Epithelial cell of proximal tubule (primary cell): ENCODE data around the gene WNT7B. TPM values are rescaled to one million over a fixed set of nuclear protein-coding genes. Genes with fewer than 3 reads are reported as not detected.

Source experiments
- DNase-seq: peaks from one replicate; pipeline ENCODE4 v3.0.0-alpha.2; 2011; ENCODE audit warnings: low read depth
- H3K4me3 ChIP-seq: 2 replicates; pipeline ENCODE4 v1.5.1; 2011; ENCODE audit warnings: low read depth, mild to moderate bottlenecking, low read length
- total RNA-seq: library from RNA; depleted of rRNA; stranded (reverse); fragments of >200 nt; gene quantifications from 2 replicates; pipeline ENCODE4 v1.2.3, GENCODE V29; 2015
- TF ChIP-seq, protein P1 (sequence below): conservative IDR thresholded peaks from 2 replicates; pipeline ENCODE4 v1.5.1; 2012; ENCODE audit warnings: low read depth, mild to moderate bottlenecking, low read length

The WNT7B gene
- total RNA-seq, 1 donor from 2014 or later: 30.1 TPM

DNA sequence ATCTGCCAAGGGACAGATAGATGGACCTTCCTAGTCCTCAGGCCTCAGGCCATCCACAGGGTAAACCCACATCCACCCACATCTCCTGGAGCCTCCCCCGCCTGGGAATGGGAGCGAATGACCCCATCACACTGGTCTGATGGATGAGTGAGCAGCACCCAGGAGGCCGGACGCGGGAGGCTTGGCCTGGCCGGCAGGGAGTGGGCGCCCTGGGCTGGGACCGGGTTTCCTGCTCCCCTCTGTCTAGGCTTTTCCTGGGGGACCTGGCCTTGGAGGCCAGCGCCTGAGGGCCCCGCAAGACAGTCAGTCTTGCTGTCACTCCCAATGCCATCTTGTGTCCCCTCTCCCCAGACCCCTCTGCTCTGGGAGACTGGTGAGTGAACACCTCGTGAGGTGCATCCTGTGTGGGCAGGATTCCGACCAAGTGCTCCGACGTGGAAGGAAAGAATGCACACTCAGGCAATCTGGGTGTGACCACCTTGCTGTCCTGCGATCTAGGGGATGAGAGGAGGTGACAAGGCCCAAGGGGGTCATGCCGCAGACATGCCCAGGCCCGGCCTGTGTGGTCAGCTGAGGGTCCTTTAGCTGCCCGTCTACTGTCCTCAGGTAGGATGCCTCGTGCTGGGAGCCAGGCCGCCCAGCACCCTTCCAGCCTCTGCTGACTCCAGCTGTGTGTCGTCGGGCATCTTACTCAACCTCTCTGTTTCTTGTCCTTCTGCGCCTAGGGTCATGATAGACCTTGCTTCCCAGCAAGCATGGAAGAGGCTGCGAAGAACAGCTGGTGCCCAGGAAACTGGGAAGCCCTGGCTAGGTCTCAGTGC is 26.5 kb upstream of the WNT7B start:
- TF ChIP-seq, protein P1, sequence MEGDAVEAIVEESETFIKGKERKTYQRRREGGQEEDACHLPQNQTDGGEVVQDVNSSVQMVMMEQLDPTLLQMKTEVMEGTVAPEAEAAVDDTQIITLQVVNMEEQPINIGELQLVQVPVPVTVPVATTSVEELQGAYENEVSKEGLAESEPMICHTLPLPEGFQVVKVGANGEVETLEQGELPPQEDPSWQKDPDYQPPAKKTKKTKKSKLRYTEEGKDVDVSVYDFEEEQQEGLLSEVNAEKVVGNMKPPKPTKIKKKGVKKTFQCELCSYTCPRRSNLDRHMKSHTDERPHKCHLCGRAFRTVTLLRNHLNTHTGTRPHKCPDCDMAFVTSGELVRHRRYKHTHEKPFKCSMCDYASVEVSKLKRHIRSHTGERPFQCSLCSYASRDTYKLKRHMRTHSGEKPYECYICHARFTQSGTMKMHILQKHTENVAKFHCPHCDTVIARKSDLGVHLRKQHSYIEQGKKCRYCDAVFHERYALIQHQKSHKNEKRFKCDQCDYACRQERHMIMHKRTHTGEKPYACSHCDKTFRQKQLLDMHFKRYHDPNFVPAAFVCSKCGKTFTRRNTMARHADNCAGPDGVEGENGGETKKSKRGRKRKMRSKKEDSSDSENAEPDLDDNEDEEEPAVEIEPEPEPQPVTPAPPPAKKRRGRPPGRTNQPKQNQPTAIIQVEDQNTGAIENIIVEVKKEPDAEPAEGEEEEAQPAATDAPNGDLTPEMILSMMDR: no peak
- H3K4me3 ChIP-seq: no peak overlapping the region
- DNase-seq: no peak

DNA sequence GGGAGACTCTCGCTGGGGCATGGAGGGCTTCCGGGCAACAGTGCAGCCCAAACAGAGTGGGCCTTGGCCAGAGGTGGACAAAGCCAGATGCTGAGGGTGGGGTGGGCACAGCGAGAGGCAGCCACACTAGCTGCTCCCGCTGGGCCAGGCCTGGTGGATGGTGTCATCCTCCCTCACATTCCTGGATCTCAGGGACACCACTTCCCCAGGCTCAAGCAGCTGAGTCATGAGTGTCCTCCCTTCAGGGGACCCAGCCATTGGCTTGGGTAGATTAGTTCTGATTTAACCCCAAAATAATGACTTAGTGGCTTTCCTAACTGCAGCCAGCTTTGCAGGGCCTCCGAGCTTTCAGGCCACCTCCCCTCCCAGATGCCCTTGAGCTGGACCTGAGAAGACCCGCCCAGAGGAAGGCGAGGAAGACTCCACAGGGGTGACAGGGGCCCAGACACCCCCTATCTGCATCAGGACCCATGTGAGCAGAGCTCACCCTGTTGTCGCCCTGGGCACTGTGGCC is 25.9 kb upstream of the WNT7B start:
- DNase-seq: no peak

DNA sequence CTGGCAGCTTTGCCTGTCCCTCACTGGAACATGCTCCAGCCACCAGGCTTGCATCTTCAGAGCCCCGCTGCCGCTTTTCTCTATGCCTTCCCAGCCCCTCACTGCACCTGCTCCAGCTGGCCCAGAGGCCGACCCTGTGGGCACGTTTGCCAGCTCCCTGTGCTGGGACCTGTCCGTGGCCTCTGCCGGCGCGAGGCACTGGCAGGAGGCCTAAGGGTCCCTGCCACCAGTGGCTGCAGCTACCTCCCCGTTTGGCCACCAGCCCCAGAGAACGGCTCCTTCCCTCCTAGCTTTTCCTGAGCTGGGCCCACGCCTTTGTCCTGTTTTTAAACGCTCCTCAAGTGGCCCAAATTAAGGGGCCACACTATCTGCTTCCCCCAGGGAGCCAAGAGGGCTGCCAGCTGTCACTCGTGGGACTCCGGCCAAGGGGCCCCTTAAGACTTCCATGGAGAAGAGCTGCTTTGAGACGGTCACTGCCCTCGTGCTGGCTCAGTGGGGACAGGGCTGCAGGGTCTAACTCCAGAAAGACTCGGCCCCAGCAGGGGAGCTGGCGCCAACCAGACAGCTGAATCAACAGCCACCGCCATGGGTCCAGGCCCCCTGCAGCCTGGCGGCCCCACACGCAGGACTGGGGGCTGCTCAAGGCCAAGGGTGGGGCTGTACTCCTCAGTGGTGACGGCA is 24.6 kb upstream of the WNT7B start:
- TF ChIP-seq, protein P1: no peak

More for the DNA sequence above, 25.9 kb upstream of the WNT7B start:
- no peak overlapping the region for H3K4me3 ChIP-seq
- TF ChIP-seq, protein P1: no peak

DNA sequence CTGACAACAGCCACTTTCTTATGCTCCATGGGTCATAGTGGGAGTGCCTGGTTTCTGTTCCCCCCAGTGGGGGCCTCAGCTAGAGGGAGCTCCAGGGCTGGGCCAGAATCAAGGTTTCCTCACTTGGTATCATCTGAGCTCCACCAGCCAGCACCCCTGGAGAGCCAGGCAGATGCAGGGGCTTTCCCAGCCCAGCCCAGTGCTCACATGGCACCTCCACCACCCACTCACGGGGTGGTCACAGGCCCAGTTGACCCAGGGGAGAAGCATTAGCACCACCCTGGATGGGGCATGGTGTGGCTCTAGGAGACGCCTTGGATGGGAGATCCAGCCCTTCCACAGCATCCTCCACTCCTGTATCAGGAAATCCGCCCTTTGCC is 24.1 kb upstream of the WNT7B start:
- H3K4me3 ChIP-seq: no peak overlapping the region
- DNase-seq: no peak
- TF ChIP-seq, protein P1: peak; percentile 25

More for the DNA sequence above, 24.6 kb upstream of the WNT7B start:
- no peak for DNase-seq
- H3K4me3 ChIP-seq: no peak overlapping the region

DNA sequence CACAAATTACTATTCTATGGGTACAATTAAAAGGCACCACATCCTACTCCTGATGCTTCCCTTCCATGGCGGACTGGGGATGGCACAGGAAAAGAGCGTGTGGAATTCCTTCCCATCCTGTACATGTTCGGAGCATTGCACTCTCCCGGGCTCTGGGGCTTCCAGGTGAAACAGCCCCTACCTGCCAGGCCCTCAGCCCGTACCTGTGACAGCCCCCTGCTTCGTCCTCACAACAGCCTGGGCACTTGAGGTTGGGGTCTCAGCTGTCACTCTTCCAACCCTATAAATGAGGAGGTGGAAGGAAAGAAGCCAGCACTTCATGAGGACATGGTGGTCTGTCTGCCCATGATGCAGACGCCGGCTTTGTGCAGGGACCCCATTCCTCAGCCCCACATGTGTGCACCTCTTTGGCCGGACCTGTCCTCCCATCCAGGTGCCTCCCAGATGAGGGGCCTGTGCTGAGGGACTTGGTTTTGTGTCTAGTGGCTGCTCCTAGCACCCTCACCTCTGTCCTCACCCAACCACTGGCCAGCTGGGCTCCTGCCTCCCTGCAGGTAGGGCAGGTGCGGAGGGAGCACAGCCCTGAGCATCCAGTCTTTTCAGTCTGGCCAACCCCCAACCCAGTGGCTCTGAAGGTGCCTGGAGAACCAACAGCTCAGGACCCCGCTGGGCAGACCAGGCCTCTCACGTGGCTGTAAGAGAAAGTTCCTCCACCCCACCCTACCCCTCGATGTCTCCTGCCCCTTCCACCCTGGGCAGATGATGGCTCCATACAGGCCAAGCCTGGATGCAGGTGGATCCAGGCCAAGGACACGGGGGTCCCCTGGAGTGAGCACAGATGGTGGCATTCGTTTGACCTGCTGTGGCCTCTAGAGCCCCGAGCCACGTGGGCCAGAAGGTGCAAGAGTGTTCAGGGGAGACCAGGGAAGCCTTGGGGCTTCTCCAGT is 23.4 kb upstream of the WNT7B start:
- TF ChIP-seq, protein P1: no peak
- DNase-seq: no peak
- H3K4me3 ChIP-seq: no peak overlapping the region

DNA sequence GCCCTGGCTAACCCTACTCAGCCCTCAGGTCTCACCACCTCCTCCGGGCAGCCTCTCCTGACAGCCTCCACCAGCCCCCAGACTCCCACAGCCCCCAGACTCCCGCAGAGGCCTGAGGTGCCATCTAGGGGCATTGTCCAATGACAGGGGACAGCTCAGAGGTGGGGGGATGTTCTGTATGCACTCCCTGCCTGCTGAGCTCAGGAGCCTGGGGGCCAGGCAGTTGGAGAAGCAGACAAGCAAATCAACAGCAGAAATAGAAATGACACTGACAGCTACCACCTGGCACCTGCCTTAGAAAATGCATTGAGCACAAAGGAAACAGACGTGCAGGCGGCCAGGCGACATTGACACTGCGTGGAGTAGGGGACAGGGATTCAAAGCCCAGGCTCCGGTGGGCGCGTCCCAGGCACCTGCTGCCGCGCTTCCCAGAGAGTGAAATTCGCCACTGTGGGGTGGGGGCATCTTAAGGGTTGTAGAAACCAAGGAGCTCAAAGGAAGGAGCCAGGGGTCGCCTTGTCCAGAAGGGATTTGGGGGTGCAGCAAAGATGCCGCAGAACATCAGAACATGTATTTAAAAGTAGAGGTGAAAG is 22.5 kb upstream of the WNT7B start:
- H3K4me3 ChIP-seq: no peak overlapping the region
- TF ChIP-seq, protein P1: no peak
- DNase-seq: no peak
